GM18868 (cell line): ENCODE data around the gene LCNL1.
"Not testable (repeated sequence)": the region's sequence is repeated elsewhere in the genome, so short reads cannot be mapped to it uniquely, and the experiment has no call there.

Source experiments
- ATAC-seq: cut with Tn5 transposase; IDR thresholded peaks from one replicate; pipeline ENCODE4 v1.9.1; 2021; ENCODE audit warnings: mild to moderate bottlenecking, moderate library complexity; ENCODE audit not compliant: unreplicated experiment

LCNL1 gene

DNA sequence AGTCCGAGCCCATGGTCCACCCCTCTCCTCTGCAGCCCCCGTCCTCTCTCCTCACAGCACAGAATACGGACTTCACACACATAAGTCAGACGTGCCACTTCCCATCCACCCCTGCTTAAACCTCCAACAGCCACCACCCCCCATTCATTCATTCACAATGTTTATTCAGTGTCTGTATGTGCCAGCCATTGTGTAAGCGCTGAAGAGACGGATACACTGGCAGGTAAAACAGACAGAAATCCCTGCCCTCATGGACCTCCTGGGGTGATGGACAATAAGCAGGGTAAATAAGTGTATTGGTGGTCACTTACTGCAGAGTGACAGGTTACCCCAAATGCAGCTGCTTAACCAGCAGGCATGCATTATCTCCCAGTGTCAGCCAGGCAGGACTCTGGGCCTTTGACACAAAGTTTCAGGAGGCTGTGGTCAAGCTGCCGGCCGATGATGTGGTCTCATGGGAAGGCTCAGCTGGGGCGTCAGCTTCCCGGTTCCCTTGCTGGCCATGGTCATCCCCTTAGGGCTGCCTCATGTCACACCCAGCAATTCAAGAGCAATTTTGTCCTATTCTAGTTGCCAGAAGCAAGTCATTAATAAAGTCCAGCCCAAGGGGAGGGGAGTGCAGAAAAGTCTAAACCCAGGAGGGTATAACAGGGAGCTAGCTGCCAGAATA lies 7.6 kb downstream of the LCNL1 start:
- no peak for ATAC-seq

DNA sequence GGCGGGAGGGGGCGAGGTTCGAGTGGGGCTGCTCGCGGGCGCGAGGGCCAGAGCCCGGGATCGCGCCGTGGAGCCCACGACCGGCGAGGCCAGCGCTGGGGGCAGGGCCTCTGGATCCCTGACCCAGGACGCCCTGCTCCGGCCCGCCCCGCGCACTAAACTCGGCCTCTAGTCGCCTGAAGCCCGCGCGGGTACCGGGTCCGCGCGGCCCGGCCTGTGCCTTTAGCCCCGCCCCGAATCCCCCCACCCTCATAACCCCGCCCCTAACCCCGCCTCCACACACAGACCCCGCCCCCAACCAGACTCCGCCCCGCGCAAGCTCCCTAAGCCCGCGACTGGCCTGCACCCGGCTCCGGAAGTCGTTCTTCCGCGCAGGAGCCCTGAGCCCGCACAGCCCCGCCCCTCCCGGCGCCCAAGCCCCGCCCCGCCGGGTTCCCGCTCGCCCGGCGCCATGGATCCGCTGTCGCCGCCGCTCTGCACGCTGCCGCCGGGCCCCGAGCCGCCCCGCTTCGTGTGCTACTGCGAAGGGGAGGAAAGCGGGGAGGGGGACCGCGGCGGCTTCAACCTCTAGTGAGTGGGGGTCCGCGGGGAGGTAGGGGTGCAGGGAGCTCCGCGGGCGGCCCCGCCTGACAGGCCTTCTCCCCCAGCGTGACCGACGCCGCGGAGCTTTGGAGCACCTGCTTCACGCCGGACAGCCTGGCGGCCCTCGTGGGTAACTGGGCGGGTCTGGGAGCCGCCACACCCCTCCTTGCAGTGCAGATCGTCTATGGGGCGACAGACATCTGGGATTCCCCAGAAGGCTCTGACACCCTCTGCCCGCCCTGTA lies 9.4 kb downstream of the LCNL1 start, which contains the start of gene PAXX:
Gene PAXX (plus strand): TSS at position 430 of the 826 bp plus-strand sequence. CDS start 22 bp downstream, at position 452.
- peak; percentile 83 for ATAC-seq

GRCh38 chr9:136992819-136993369 lies 10.1 kb downstream of the LCNL1 start:
- no peak for ATAC-seq

GRCh38 chr9:136994180-136994887 lies 11.5 kb downstream of the LCNL1 start:
- ATAC-seq = no peak

DNA sequence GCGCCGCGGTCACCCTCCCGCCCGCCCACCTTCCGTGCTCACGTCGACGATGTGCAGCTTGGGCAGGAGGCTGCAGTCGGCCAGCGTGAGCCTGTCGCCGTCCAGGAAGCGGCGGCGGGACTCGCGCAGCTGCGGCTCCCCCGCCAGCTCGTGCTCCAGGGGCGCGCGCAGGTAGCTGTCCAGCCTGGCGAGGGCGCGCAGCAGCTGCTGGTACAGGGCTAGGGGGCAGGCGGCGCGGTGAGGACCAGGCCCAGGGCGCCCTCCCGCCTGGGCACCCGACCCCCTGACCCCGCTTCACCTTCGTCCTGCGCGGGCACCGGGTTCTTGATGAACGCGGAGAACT lies 12.1 kb downstream of the LCNL1 start:
- ATAC-seq = no peak

GRCh38 chr9:136995362-136995761 lies 12.6 kb downstream of the LCNL1 start:
- ATAC-seq = no peak

- ATAC-seq = no peak
These were observed 13.0 kb downstream of the LCNL1 start for GRCh38 chr9:136995772-136996311.

- ATAC-seq = no peak
These were observed 13.8 kb downstream of the LCNL1 start, which contains the start of gene CLIC3 for GRCh38 chr9:136996361-136997292. Gene CLIC3, minus strand, starts transcription at chr9:136996568. Its CDS starts 25 bp downstream, at chr9:136996543.

DNA sequence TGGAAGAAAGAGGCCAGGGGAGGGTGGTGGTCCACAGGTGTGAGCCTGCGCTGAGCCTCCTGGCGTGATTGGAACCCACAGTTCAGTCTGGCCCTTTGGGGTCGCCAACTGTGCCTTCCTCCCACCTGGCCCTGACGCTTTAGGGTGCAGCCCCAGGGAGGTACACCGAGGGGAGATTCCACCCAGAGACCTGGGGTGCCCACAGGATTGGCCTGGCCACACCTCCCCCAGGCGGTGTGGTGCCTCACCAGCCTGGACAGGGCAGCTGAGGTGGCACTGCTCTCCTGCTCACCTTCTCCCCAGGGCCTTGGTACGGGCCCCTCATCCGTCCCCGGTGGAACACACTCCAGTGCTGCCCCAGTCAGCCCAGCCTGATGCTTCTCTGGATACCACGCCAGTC lies 14.6 kb downstream of the LCNL1 start:
- no peak for ATAC-seq

GRCh38 chr9:136997830-136998234 lies 15.0 kb downstream of the LCNL1 start:
- no peak for ATAC-seq

- peak; percentile 60 for ATAC-seq
These were observed 17.6 kb downstream of the LCNL1 start for GRCh38 chr9:137000177-137000930.

DNA sequence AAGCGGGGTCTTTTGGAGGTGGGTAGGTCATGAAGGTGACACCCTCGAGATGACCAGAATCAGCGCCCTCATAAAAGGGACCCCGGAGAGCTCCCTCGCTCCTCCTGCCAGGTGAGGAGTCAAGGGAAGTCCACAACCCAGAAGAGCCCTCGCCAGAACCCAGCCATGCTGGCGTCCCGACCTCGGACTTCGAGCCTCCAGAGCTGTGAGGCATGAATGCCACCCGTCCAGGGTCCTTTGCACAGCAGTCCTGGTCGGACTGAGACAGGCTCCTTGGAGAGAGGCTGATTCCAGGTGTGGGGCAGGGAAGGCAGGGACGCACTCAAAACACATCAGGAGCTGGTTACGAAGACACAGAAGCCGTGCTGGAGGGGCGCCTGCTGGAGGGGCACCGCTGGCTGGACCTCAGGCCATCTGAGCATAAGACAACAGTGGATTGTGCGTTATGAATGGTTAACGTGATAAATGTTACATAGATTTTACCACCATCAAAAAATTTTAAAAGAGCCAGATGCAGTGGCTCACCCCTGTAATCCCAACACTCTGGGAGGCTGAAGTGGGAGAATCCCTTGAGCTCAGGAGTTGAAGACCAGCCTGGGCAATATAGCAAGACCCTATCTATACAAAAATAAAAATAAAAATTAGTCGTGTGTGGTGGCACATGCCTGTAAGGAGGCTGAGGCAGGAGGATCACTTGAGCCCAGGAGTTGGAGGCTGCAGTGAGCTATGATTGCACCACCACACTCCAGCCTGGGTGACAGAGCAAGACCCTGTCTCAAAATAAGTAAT lies 19.3 kb downstream of the LCNL1 start:
- ATAC-seq = no peak

GRCh38 chr9:137002646-137003041 lies 19.9 kb downstream of the LCNL1 start:
- no peak for ATAC-seq

DNA sequence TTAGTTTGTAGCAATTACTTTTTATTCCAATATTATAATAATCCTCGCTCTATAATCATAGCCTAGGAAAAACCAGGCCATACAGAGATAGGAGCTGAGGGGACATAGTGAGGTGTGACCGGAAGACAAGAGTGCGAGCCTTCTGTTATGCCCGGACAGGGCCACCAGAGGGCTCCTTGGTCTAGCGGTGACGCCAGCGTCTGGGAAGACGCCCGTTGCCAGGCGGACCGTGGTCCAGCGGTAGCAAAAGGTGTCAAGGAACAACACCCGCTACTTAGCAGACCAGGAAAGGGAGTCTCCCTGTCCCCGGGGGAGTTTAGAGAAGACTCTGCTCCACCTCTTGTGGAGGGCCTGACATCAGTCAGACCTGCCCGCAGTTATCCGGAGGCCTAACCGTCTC lies 21.5 kb downstream of the LCNL1 start:
- not testable (repeated sequence) for ATAC-seq

DNA sequence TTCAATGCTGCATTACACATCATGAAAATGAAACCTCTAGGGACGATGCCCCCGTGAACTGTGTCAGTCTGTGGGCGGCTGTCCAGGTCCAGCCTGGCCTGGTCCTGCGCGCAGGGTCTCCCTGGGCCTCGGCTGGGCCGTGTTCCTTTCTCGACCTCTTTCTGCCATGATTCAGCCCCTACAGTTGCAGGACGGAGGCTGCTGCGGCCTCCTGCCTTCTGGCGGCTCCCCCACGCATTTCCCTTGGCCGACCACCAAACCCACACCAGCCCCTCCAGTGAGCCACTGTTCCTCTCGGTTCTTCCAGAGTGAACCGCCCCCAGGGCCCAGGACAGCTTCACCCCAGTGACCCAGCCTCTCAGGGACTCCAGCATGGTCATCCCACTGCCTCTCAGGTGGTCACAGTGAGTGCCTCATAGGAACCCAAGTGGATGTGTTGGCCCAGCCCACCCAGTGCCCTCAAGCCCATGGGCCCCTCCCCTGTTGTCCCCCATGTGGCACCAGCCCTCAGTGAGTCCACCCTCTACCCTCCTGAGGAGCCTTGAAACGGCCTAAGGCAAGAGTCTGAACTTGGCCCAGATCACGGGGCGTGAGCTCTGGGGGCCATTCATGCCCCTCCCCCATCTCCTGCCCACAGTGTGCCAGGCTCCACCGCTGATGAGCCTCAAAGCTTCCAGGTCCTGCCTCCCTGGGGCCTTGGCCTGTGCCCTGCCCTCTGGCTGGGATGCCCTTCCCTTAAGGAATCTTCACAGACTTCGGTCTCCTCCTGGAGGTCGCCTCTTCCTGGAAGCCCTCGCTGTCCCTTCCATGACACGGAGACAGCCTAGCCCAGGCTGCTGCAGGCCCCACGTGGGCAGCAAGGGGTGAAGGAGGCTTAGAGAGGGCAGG lies 23.6 kb downstream of the LCNL1 start:
- ATAC-seq = no peak

DNA sequence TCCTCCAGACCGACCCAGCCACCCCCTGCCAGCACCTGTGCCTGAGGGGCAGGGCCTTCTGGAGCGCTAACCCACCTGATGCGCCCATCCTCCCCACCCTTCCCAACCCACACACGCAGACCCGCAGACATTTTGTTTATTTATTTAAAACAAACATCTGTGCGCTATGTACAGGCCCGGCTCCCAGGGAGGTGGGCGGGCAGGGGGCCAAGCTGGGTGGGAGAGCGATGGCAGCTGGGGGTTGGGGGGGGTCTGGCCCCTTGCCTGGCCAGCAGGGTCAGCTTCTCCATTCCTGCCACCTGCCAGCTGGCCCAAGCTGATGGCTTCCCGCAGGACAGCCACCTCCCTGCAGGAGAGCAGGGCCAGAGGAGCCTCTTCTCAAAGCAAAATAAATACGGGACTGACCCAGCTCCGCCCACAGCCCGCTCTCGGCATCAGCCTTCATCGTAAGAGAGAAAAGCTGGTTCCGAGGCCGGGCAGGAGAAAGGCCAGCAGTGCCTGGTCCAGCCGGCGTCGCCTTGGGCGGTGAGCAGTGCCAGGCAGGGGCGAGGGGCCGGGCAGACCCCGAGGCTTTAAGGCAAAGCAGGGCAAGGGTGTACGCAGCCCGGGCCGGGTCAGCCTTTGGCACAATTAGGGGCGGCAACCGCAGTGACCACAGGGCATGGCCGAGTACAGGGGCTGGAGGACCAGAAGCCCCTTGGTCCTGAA lies 24.5 kb downstream of the LCNL1 start:
- no peak for ATAC-seq

GRCh38 chr9:137007816-137008270 lies 25.1 kb downstream of the LCNL1 start:
- ATAC-seq = no peak
